G401 (cell line): ENCODE measurements around the gene OXSM. TPM values are rescaled to one million over a fixed set of nuclear protein-coding genes. Genes with fewer than 3 reads are reported as not detected.

Source experiments
- total RNA-seq: library from RNA; depleted of rRNA; stranded (reverse); fragments of >200 nt; shearing (Covaris generic); gene quantifications from 2 replicates; pipeline ENCODE4 v1.2.3, GENCODE V29; 2014; rRNA removed

The OXSM gene
- total RNA-seq, 1 experiment from 2014 or later, result 14.1 TPM

Other genes starting within 250 kb of the OXSM start
- gene TOP2B, start 125.2 kb upstream of the OXSM start, total RNA-seq, result 63.3 and 122 TPM in 2 replicates
- 32.2 and 39.0 TPM in 2 replicates for gene NGLY1, start 6.6 kb upstream of the OXSM start, total RNA-seq